Measurements from ENCODE around the gene MYRFL. TPM values are rescaled to one million over a fixed set of nuclear protein-coding genes. Genes with fewer than 3 reads are reported as not detected.
"Not testable (repeated sequence)": the region's sequence is repeated elsewhere in the genome, so short reads cannot be mapped to it uniquely, and the experiment has no call there.

The MYRFL gene
- total and polyA plus RNA-seq, 8 donors = 0.06 to 2.3 (median 0.43) TPM

DNA sequence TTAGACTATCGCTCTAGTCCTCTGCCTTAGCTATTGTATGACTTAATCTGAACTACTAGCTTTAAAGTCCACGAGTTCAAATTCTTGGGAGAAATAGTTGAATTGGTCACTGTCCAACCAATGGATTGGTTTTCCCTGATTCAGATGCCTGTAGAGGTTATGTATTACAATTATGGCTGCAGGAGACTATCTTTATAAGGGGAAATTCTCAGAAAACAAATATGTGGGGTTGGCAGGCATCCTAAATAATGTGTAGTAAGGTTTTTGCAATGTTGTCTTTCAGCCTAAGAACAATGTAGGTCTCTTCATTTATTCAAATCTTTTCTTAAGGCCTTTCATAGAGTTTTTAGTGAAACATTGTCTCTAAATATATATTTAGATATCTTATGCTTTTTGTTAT, 26.9 kb downstream of the MYRFL start:
- Histone ChIP-seq H3K4me1 (no peaks in the 10 kb centered on the region), H3K9me3 (no peaks in the 10 kb centered on the region), H3K4me3 (no peak overlapping the region), H3K27me3 (no peaks in the 10 kb centered on the region), H3K36me3 (no peaks in the 10 kb centered on the region), H3K27ac (no peak overlapping the region)
- WGBS, 2 donors = 76 to 90% methylated on average over 2 of the region's 2 CpGs
- TF ChIP-seq, protein P1, sequence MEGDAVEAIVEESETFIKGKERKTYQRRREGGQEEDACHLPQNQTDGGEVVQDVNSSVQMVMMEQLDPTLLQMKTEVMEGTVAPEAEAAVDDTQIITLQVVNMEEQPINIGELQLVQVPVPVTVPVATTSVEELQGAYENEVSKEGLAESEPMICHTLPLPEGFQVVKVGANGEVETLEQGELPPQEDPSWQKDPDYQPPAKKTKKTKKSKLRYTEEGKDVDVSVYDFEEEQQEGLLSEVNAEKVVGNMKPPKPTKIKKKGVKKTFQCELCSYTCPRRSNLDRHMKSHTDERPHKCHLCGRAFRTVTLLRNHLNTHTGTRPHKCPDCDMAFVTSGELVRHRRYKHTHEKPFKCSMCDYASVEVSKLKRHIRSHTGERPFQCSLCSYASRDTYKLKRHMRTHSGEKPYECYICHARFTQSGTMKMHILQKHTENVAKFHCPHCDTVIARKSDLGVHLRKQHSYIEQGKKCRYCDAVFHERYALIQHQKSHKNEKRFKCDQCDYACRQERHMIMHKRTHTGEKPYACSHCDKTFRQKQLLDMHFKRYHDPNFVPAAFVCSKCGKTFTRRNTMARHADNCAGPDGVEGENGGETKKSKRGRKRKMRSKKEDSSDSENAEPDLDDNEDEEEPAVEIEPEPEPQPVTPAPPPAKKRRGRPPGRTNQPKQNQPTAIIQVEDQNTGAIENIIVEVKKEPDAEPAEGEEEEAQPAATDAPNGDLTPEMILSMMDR (IDR thresholded peaks at IDR 0.05) = no peak
- DNase-seq (no peak), ATAC-seq (no peak), FAIRE-seq (no peak)
- intact Hi-C loops (cut with DNase I) = no loop called here

- H3K36me3 ChIP-seq; H3K27ac ChIP-seq; H3K4me3 ChIP-seq; FAIRE-seq; H3K4me1 ChIP-seq; H3K27me3 ChIP-seq; intact Hi-C loops (cut with DNase I); H3K9me3 ChIP-seq; ATAC-seq: not testable (repeated sequence)
- DNase-seq = peak in 1 of 6 donors; percentile 58
- WGBS, 2 donors = 94 to 97% methylated on average over 47 to 61 of the region's 61 CpGs
These were observed 28.3 kb downstream of the MYRFL start for GRCh38 chr12:69853176-69853961.

DNA sequence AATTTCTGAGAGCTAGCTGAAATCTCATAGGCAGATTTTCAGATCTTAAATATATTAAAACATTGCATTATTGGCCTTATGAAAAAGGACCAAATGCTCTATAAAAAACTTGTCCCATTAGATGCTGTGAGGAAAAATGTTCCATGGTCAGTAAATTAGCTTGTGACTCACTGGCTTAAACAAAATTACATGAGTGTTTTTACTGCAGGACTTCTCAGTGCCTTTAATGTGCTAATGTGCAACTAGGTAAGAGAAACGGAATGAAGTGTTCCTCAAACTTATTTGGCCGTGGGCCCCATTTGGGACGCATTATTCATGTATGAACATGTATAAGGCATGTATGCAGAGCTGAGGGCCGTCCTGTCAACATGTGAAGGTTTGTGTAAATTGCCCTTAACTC, 41.7 kb downstream of the MYRFL start:
- WGBS, 2 donors = 67 to 84% methylated on average over 4 of the region's 4 CpGs
- Histone ChIP-seq H3K27me3 (no peaks in the 10 kb centered on the region), H3K9me3 (no peaks in the 10 kb centered on the region), H3K4me3 (no peak overlapping the region), H3K4me1 (no peaks in the 10 kb centered on the region), H3K36me3 (no peaks in the 10 kb centered on the region), H3K27ac (no peak overlapping the region)
- no peak for DNase-seq
- FAIRE-seq = no peak
- TF ChIP-seq, protein P1 (IDR thresholded peaks at IDR 0.05) = no peak
- no peak for ATAC-seq
- intact Hi-C loops (cut with DNase I) = no loop called here

DNA sequence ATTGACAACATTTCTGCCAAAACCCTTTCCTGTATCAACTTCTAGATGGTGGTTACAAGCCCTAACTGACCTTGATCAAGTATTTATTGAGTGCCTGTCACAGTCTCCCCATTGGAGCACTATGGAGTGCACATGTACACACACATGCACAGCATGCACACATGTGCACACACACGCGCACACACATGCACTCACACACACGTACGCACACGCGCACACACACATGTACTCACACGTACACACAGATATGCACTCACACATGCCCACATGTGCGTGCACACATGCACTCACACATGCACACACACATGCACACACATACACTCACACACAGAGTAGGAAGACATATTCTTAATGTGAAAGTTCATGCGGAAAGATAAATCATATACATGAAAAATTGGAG, 43.7 kb downstream of the MYRFL start:
- Histone ChIP-seq H3K4me1 (no peaks in the 10 kb centered on the region), H3K36me3 (no peaks in the 10 kb centered on the region), H3K27ac (no peak overlapping the region), H3K9me3 (no peaks in the 10 kb centered on the region), H3K4me3 (no peak overlapping the region), H3K27me3 (no peaks in the 10 kb centered on the region)
- ATAC-seq (no peak), FAIRE-seq (no peak), DNase-seq (no peak)
- intact Hi-C loops (cut with DNase I) = no loop called here
- TF ChIP-seq, protein P1 (IDR thresholded peaks at IDR 0.05) = no peak
- 81 to 94% methylated on average over 9 of the region's 9 CpGs for WGBS, 2 donors

DNA sequence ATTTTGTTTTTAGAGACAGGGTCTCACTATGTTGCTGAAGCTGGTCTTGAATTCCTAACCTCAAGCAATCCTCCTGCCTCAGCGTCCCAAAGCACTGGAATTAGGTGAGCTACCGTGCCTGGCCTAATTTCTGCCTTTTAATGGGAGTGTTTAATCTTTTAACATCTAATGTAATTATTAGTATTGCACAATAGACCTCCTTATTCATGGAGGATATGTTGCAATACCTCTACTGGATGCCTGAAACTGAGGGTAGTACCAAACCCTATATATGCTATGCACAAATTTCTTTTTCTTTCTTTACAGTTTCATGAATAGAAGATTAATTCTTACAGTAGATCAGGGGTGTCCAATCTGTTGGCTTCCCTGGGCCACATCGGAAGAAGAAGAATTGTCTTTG, 47.8 kb downstream of the MYRFL start:
- no peak overlapping the region for H3K27ac ChIP-seq
- no peak for ATAC-seq
- FAIRE-seq = no peak
- intact Hi-C loops (cut with DNase I) = no loop called here
- no peaks in the 10 kb centered on the region for H3K9me3 ChIP-seq
- TF ChIP-seq, protein P1 (IDR thresholded peaks at IDR 0.05) = no peak
- H3K36me3 ChIP-seq = no peaks in the 10 kb centered on the region
- DNase-seq = no peak
- WGBS, 2 donors = 50 to 51% methylated on average over 3 of the region's 3 CpGs
- no peaks in the 10 kb centered on the region for H3K4me1 ChIP-seq
- no peak overlapping the region for H3K4me3 ChIP-seq
- no peaks in the 10 kb centered on the region for H3K27me3 ChIP-seq
